Measurements from ENCODE around the gene TMEM245. TPM values are rescaled to one million over a fixed set of nuclear protein-coding genes. Genes with fewer than 3 reads are reported as not detected.

TMEM245 gene
- total RNA-seq, 1 donor from 2014 or later = 49.7 TPM

DNA sequence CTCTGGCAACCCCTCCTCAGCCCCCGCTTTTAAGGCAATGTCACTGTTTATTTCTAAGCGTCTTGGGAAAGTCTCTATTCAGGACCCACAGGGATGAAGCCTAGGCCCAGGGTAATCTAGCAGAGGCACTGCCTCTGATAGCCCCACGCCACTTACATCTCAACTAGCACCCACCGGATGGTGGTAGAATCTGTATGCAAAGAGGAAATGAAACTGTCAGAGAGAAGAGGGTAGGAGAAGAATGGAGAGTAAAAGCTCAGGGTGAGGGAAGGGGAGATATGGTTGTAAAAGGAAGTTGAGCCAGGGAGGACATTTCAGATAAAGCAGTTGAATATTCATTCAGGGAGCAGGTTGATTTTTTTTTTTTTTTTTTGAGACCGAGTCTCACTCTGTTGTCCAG is 44.3 kb upstream of the TMEM245 start:
- H3K4me3 ChIP-seq = no peak overlapping the region
- TF ChIP-seq, protein P1, sequence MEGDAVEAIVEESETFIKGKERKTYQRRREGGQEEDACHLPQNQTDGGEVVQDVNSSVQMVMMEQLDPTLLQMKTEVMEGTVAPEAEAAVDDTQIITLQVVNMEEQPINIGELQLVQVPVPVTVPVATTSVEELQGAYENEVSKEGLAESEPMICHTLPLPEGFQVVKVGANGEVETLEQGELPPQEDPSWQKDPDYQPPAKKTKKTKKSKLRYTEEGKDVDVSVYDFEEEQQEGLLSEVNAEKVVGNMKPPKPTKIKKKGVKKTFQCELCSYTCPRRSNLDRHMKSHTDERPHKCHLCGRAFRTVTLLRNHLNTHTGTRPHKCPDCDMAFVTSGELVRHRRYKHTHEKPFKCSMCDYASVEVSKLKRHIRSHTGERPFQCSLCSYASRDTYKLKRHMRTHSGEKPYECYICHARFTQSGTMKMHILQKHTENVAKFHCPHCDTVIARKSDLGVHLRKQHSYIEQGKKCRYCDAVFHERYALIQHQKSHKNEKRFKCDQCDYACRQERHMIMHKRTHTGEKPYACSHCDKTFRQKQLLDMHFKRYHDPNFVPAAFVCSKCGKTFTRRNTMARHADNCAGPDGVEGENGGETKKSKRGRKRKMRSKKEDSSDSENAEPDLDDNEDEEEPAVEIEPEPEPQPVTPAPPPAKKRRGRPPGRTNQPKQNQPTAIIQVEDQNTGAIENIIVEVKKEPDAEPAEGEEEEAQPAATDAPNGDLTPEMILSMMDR (IDR thresholded peaks at IDR 0.05) = no peak
- no peaks in the 10 kb centered on the region for H3K9me3 ChIP-seq
- no peak for DNase-seq (ENCODE audit: low spot score in 2 of 2)
- H3K27ac ChIP-seq = no peak overlapping the region
- H3K4me1 ChIP-seq = no peaks in the 10 kb centered on the region
- intact Hi-C loops (cut with DNase I) = no loop called here
- no peaks in the 10 kb centered on the region for H3K36me3 ChIP-seq
- H3K27me3 ChIP-seq = no peaks in the 10 kb centered on the region

DNA sequence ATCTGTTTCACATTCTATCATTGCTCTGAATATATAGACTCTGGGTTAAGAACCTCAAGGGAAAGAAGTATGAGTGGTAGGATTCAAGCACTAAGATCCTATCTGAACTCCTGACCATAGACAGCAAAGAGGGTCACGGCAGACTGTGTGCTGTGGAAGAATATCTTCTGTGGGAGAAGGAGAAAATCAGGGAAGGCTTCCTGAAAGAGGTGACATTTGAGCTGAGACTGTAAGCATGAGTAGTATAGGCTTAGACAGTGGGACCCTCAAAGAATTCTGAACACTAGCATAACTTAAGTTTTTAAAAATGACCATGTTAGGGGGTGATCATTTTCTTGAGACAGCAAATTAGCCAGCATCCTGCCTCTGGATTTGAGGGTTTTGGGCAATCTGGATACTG is 43.4 kb upstream of the TMEM245 start:
- intact Hi-C loops (cut with DNase I) = no loop called here
- DNase-seq (ENCODE audit: low spot score in 2 of 2) = no peak
- Histone ChIP-seq H3K9me3 (no peaks in the 10 kb centered on the region), H3K4me3 (no peak overlapping the region), H3K4me1 (no peaks in the 10 kb centered on the region), H3K36me3 (no peaks in the 10 kb centered on the region), H3K27ac (no peak overlapping the region), H3K27me3 (no peaks in the 10 kb centered on the region)
- TF ChIP-seq, protein P1 (IDR thresholded peaks at IDR 0.05) = no peak

- intact Hi-C loops (cut with DNase I) = no loop called here
- TF ChIP-seq, protein P1 (IDR thresholded peaks at IDR 0.05) = no peak
- Histone ChIP-seq H3K4me3 (no peak overlapping the region), H3K9me3 (no peaks in the 10 kb centered on the region), H3K27me3 (no peaks in the 10 kb centered on the region), H3K36me3 (no peaks in the 10 kb centered on the region), H3K27ac (no peak overlapping the region), H3K4me1 (no peaks in the 10 kb centered on the region)
- DNase-seq (ENCODE audit: low spot score in 2 of 2) = no peak
These were observed 42.9 kb upstream of the TMEM245 start for GRCh38 chr9:109162677-109163076.

GRCh38 chr9:109161471-109161870 is 41.7 kb upstream of the TMEM245 start:
- no peaks in the 10 kb centered on the region for H3K9me3 ChIP-seq
- H3K4me1 ChIP-seq = no peaks in the 10 kb centered on the region
- no peak overlapping the region for H3K4me3 ChIP-seq
- TF ChIP-seq, protein P1 (IDR thresholded peaks at IDR 0.05) = no peak
- no peaks in the 10 kb centered on the region for H3K36me3 ChIP-seq
- DNase-seq (ENCODE audit: low spot score in 2 of 2) = no peak
- no peak overlapping the region for H3K27ac ChIP-seq
- H3K27me3 ChIP-seq = no peaks in the 10 kb centered on the region
- intact Hi-C loops (cut with DNase I) = no loop called here

DNA sequence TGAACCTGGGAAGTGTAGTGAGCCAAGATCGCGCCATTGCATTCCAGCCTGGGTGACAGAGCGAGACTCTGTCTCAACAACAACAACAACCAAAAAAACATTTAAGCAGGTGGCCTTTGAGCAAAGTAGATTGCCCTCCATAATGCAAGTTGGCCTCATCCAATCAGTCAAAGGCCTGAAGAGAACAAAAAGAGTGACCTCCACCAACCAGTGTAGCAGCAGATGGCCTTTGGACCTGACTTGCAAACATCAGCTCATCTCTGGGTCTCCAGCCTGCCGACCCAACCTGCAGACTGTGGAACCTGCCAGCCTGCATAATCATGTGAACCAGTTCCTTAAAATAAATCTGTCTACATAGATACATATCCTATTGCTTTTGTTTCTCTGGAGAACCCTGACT is 39.8 kb upstream of the TMEM245 start:
- no peak for DNase-seq (ENCODE audit: low spot score in 2 of 2)
- no peaks in the 10 kb centered on the region for H3K9me3 ChIP-seq
- TF ChIP-seq, protein P1 (IDR thresholded peaks at IDR 0.05) = no peak
- no peak overlapping the region for H3K4me3 ChIP-seq
- H3K27me3 ChIP-seq = no peaks in the 10 kb centered on the region
- no peaks in the 10 kb centered on the region for H3K36me3 ChIP-seq
- intact Hi-C loops (cut with DNase I) = no loop called here
- H3K4me1 ChIP-seq = no peaks in the 10 kb centered on the region
- no peak overlapping the region for H3K27ac ChIP-seq

DNA sequence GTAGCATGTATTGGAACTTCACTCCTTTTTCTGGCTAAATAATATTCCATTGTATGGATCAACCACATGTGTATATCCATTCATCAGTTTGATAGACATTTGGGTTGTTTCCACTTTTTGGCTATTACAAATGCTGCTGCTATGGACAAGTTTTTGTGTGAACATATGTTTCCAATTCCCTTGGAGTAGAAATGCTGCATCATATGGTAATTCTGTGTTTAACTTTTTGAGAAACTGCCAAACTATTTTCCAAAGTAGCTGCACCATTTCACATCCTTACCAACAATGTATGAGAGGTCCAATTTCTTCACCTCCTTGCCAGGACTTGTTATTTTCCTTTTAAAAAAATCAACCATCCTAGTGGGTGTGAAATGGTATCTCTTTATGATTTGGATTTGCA is 38.9 kb upstream of the TMEM245 start:
- DNase-seq (ENCODE audit: low spot score in 2 of 2) = no peak

More for the DNA sequence above, 38.9 kb upstream of the TMEM245 start:
- Histone ChIP-seq H3K27me3 (no peaks in the 10 kb centered on the region), H3K4me3 (no peak overlapping the region), H3K4me1 (no peaks in the 10 kb centered on the region), H3K9me3 (no peaks in the 10 kb centered on the region), H3K36me3 (no peaks in the 10 kb centered on the region), H3K27ac (no peak overlapping the region)
- TF ChIP-seq, protein P1 (IDR thresholded peaks at IDR 0.05) = no peak
- intact Hi-C loops (cut with DNase I) = no loop called here

Measured in ascending aorta (tissue), 2 donors.